ENCODE results near the gene CRACDL. TPM values are rescaled to one million over a fixed set of nuclear protein-coding genes. Genes with fewer than 3 reads are reported as not detected.

The CRACDL gene
- total and polyA plus RNA-seq, 2 donors (not counting 1 experiment from before 2014, with no cell fraction given) = 0.25 TPM; not detected in 1

- Mint-ChIP-seq H3K4me1 (peaks cover 21% of the 10 kb centered on the region), H3K27me3 (no peaks in the 10 kb centered on the region), H3K9me3 (ENCODE audit: insufficient read depth) (no peaks in the 10 kb centered on the region), H3K4me3 (peak overlapping the region; percentile 75), H3K27ac (peak overlapping the region; percentile 75)
- Histone ChIP-seq H4K20me1 (ENCODE audit: control insufficient read depth, insufficient read depth, low read length, poor library complexity, severe bottlenecking) (no peaks in the 10 kb centered on the region), H3K27me3 (replicated peaks in 1 of 4; ENCODE audit: control extremely low read depth in 1 of 4, control insufficient read depth in 3 of 4, insufficient read depth in 4 of 4, low read length in 3 of 4) (no peaks in the 10 kb centered on the region), H3K4me1 (ENCODE audit: control insufficient read depth in 2 of 2, insufficient read depth in 2 of 2, low read length in 2 of 2) (peaks cover 17 to 19% of the 10 kb centered on the region in 2 donors), H3K36me3 (replicated peaks in 1 of 2; ENCODE audit: control extremely low read depth in 1 of 2, control insufficient read depth in 1 of 2, extremely low read depth in 1 of 2, insufficient read depth in 2 of 2, low read length in 1 of 2) (no peaks in the 10 kb centered on the region), H3K4me2 (replicated peaks; ENCODE audit: low read depth, low read length, poor library complexity, severe bottlenecking) (peak overlapping the region; percentile 43), H3K9me3 (ENCODE audit: control extremely low read depth in 1 of 3, control insufficient read depth in 2 of 3, insufficient read depth in 1 of 3, low read length in 2 of 3) (peaks cover 0 to 7% (median 0%) of the 10 kb centered on the region in 3 donors), H2AFZ (ENCODE audit: insufficient read depth, low read depth, low read length, poor library complexity, severe bottlenecking) (no peak overlapping the region), H3K9ac (ENCODE audit: low read length) (no peak overlapping the region), H3K4me3 (ENCODE audit: control extremely low read depth in 1 of 5, extremely low read depth in 1 of 5, insufficient read depth in 1 of 5, low read depth in 2 of 5, low read length in 4 of 5) (no peak overlapping the region), H3K79me2 (ENCODE audit: control insufficient read depth, insufficient read depth, low read length) (no peaks in the 10 kb centered on the region), H3K27ac (ENCODE audit: low read length in 2 of 2) (no peak overlapping the region)
- DNase-seq = no peak
- peak; percentile 67 for ATAC-seq (ENCODE audit: low read depth)
- POLR2A ChIA-PET = interaction anchor here (1.7 kb wide), 1 partner anchor 18 kb away, joined by 4 read pairs; no protein-coding TSS in a partner anchor
- TF ChIP-seq EZH2 (IDR thresholded peaks at IDR 0.05; ENCODE audit: borderline replicate concordance, insufficient read depth, low read depth, low read length, poor library complexity, severe bottlenecking) = no peak
- TF ChIP-seq, protein P1, sequence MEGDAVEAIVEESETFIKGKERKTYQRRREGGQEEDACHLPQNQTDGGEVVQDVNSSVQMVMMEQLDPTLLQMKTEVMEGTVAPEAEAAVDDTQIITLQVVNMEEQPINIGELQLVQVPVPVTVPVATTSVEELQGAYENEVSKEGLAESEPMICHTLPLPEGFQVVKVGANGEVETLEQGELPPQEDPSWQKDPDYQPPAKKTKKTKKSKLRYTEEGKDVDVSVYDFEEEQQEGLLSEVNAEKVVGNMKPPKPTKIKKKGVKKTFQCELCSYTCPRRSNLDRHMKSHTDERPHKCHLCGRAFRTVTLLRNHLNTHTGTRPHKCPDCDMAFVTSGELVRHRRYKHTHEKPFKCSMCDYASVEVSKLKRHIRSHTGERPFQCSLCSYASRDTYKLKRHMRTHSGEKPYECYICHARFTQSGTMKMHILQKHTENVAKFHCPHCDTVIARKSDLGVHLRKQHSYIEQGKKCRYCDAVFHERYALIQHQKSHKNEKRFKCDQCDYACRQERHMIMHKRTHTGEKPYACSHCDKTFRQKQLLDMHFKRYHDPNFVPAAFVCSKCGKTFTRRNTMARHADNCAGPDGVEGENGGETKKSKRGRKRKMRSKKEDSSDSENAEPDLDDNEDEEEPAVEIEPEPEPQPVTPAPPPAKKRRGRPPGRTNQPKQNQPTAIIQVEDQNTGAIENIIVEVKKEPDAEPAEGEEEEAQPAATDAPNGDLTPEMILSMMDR (IDR thresholded peaks at IDR 0.05) = no peak
- intact Hi-C loops (cut with micrococcal nuclease) = no loop called here
- CTCF ChIA-PET = interaction anchor here (0.6 to 2.0 kb wide), 3 partner anchors 15 to 58 kb away, joined by 3 to 5 read pairs (median 4); no protein-coding TSS in a partner anchor
Observed at GRCh38 chr2:98749066-98749450, 187.0 kb downstream of the CRACDL start.

GRCh38 chr2:98748292-98749065 is 187.5 kb downstream of the CRACDL start:
- Mint-ChIP-seq H3K4me3 (peak overlapping the region; percentile 75), H3K9me3 (ENCODE audit: insufficient read depth) (no peaks in the 10 kb centered on the region), H3K27me3 (no peaks in the 10 kb centered on the region), H3K27ac (peak overlapping the region; percentile 75), H3K4me1 (peaks cover 21% of the 10 kb centered on the region)
- no peak for TF ChIP-seq EZH2 (IDR thresholded peaks at IDR 0.05; ENCODE audit: borderline replicate concordance, insufficient read depth, low read depth, low read length, poor library complexity, severe bottlenecking)
- TF ChIP-seq, protein P1 (IDR thresholded peaks at IDR 0.05) = no peak
- Histone ChIP-seq H3K4me1 (ENCODE audit: control insufficient read depth in 2 of 2, insufficient read depth in 2 of 2, low read length in 2 of 2) (peaks cover 17 to 19% of the 10 kb centered on the region in 2 donors), H3K79me2 (ENCODE audit: control insufficient read depth, insufficient read depth, low read length) (no peaks in the 10 kb centered on the region), H3K9me3 (ENCODE audit: control extremely low read depth in 1 of 3, control insufficient read depth in 2 of 3, insufficient read depth in 1 of 3, low read length in 2 of 3) (peaks cover 0 to 8% (median 0%) of the 10 kb centered on the region in 3 donors), H3K27me3 (replicated peaks in 1 of 4; ENCODE audit: control extremely low read depth in 1 of 4, control insufficient read depth in 3 of 4, insufficient read depth in 4 of 4, low read length in 3 of 4) (no peaks in the 10 kb centered on the region), H3K36me3 (replicated peaks in 1 of 2; ENCODE audit: control extremely low read depth in 1 of 2, control insufficient read depth in 1 of 2, extremely low read depth in 1 of 2, insufficient read depth in 2 of 2, low read length in 1 of 2) (no peaks in the 10 kb centered on the region), H2AFZ (ENCODE audit: insufficient read depth, low read depth, low read length, poor library complexity, severe bottlenecking) (peak overlapping the region; percentile 27), H3K9ac (ENCODE audit: low read length) (no peak overlapping the region), H3K4me3 (ENCODE audit: control extremely low read depth in 1 of 5, extremely low read depth in 1 of 5, insufficient read depth in 1 of 5, low read depth in 2 of 5, low read length in 4 of 5) (no peak overlapping the region), H4K20me1 (ENCODE audit: control insufficient read depth, insufficient read depth, low read length, poor library complexity, severe bottlenecking) (no peaks in the 10 kb centered on the region), H3K27ac (ENCODE audit: low read length in 2 of 2) (no peak overlapping the region), H3K4me2 (replicated peaks; ENCODE audit: low read depth, low read length, poor library complexity, severe bottlenecking) (peak overlapping the region; percentile 43)
- ChIA-PET POLR2A (interaction anchor here (1.7 kb wide), 1 partner anchor 17 kb away, joined by 4 read pairs; no protein-coding TSS in a partner anchor), CTCF (interaction anchor here (0.6 to 2.0 kb wide), 6 partner anchors 15 to 99 kb away, joined by 3 to 5 read pairs (median 4); no protein-coding TSS in a partner anchor)
- 81% methylated on average over 6 of the region's 13 CpGs for WGBS (ENCODE audit: insufficient coverage)
- no peak for DNase-seq
- ATAC-seq (ENCODE audit: low read depth) = peak; percentile 17
- intact Hi-C loops (cut with micrococcal nuclease) = no loop called here

All from B cell (primary cell).